H1 (cell line): Measurements from ENCODE around the gene IFT122.

ENCODE experiments used
- JUN ChIP-seq: IDR thresholded peaks from 2 replicates; pipeline ENCODE4 v1.6.1; 2011; ENCODE audit warnings: low read depth, mild to moderate bottlenecking, improper control_type of control experiment, low read length
- TF ChIP-seq, protein P1 (sequence below), 3 experiments: IDR thresholded peaks; 1 replicate in 2 of 3; 2 replicates in 1 of 3; pipeline versions ENCODE4 v1.5.1 to v1.6.1; 2011; ENCODE audit warnings: low read length in 3 of 3, mild to moderate bottlenecking in 3 of 3, inconsistent platforms in 2 of 3, low read depth in 1 of 3, moderate library complexity in 1 of 3; ENCODE audit not compliant: insufficient read depth in 1 of 3; ENCODE audit errors: control extremely low read depth in 1 of 3

DNA sequence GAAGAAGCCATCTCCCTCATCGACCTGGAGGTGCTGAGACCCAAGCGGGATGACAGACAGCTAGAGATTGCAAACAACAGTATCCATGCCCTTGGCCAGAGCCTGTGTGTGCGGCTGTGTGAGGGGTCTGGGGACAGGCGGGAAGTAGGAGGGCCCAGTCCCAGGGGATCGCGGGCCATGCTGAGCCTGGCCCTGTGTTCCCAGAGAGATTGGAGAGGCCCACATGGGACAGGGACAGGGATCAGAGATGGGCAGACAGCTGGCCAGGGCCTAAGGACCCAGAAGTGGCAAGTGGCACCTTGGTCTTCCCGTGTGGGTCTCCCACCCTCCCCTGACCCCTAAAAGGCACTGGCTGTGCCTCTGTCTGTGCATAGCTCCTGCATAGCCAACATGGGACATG lies 77.5 kb downstream of the IFT122 start:
- TF ChIP-seq, protein P1, sequence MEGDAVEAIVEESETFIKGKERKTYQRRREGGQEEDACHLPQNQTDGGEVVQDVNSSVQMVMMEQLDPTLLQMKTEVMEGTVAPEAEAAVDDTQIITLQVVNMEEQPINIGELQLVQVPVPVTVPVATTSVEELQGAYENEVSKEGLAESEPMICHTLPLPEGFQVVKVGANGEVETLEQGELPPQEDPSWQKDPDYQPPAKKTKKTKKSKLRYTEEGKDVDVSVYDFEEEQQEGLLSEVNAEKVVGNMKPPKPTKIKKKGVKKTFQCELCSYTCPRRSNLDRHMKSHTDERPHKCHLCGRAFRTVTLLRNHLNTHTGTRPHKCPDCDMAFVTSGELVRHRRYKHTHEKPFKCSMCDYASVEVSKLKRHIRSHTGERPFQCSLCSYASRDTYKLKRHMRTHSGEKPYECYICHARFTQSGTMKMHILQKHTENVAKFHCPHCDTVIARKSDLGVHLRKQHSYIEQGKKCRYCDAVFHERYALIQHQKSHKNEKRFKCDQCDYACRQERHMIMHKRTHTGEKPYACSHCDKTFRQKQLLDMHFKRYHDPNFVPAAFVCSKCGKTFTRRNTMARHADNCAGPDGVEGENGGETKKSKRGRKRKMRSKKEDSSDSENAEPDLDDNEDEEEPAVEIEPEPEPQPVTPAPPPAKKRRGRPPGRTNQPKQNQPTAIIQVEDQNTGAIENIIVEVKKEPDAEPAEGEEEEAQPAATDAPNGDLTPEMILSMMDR (IDR thresholded peaks at IDR 0.05; ENCODE audit: control extremely low read depth in 1 of 3, insufficient read depth in 1 of 3, low read depth in 1 of 3, low read length in 3 of 3), result no peak
- TF ChIP-seq JUN, result no peak
